Mesenchymal stem cell (in vitro differentiated cells and primary cell): Measurements from ENCODE around the gene XRN1.
A peak's percentile ranks its signal among the peaks of the same experiment; 100 is the strongest.
"Not testable (repeated sequence)": the region's sequence is repeated elsewhere in the genome, so short reads cannot be mapped to it uniquely, and the experiment has no call there.

Source experiments
- DNase-seq: peaks from one replicate; pipeline ENCODE4 v3.0.0-alpha.2; 2013
- H2AFZ ChIP-seq: one replicate; pipeline ENCODE4 v1.6.1; 2013; ENCODE audit warnings: low read depth, mild to moderate bottlenecking, control low read depth, inconsistent platforms, low read length, moderate library complexity
- H2AK5ac ChIP-seq: 2 replicates; pipeline ENCODE4 v1.6.1; 2013; ENCODE audit warnings: low read length, moderate library complexity, mild to moderate bottlenecking, inconsistent platforms; ENCODE audit not compliant: severe bottlenecking
- H2BK120ac ChIP-seq: one replicate; pipeline ENCODE4 v1.6.1; 2013; ENCODE audit warnings: low read depth, mild to moderate bottlenecking, inconsistent platforms, low read length, moderate library complexity
- H2BK12ac ChIP-seq, 2 experiments: one replicate each; pipeline ENCODE4 v1.6.1; 2013; ENCODE audit warnings: inconsistent platforms in 2 of 2, low read length in 2 of 2, mild to moderate bottlenecking in 2 of 2, moderate library complexity in 2 of 2, control low read depth in 1 of 2
- H2BK15ac ChIP-seq: one replicate; pipeline ENCODE4 v1.6.1; 2013; ENCODE audit warnings: mild to moderate bottlenecking, low read depth, inconsistent platforms; ENCODE audit not compliant: poor library complexity, severe bottlenecking
- H2BK5ac ChIP-seq: 2 replicates; pipeline ENCODE4 v1.6.1; 2013; ENCODE audit warnings: low read depth, mild to moderate bottlenecking, low read length, control low read depth, inconsistent platforms; ENCODE audit not compliant: poor library complexity, severe bottlenecking
- H3K14ac ChIP-seq, 2 experiments: one replicate each; pipeline ENCODE4 v1.6.1; 2013; ENCODE audit warnings: inconsistent platforms in 2 of 2, low read length in 2 of 2, control low read depth in 1 of 2, mild to moderate bottlenecking in 1 of 2, moderate library complexity in 1 of 2
- H3K18ac ChIP-seq, 2 experiments: one replicate each; pipeline ENCODE4 v1.6.1; 2013; ENCODE audit warnings: inconsistent platforms in 2 of 2, low read length in 2 of 2, control low read depth in 1 of 2, low read depth in 1 of 2, mild to moderate bottlenecking in 1 of 2
- H3K23ac ChIP-seq, 2 experiments: one replicate each; pipeline ENCODE4 v1.6.1; 2013; ENCODE audit warnings: inconsistent platforms in 2 of 2, low read length in 2 of 2, mild to moderate bottlenecking in 2 of 2, moderate library complexity in 2 of 2, control low read depth in 1 of 2
- H3K27ac ChIP-seq: 2 replicates; pipeline ENCODE4 v1.5.1; 2013; ENCODE audit warnings: mild to moderate bottlenecking, moderate library complexity, low read length, control low read depth, inconsistent platforms; ENCODE audit not compliant: poor library complexity, severe bottlenecking
- H3K27me3 ChIP-seq, 2 experiments: 2 replicates each; pipeline versions ENCODE4 v1.6.1 to v1.7.0; 2013; ENCODE audit warnings: low read length in 2 of 2, mild to moderate bottlenecking in 2 of 2, moderate library complexity in 2 of 2, control low read depth in 1 of 2, inconsistent platforms in 1 of 2; ENCODE audit not compliant: control insufficient read depth in 1 of 2, insufficient read depth in 1 of 2
- H3K36me3 ChIP-seq, 2 experiments: 2 replicates each; pipeline versions ENCODE4 v1.6.1 to v1.7.0; 2013; ENCODE audit warnings: low read length in 2 of 2, control low read depth in 1 of 2, inconsistent platforms in 1 of 2, low read depth in 1 of 2, mild to moderate bottlenecking in 1 of 2; ENCODE audit not compliant: insufficient read depth in 2 of 2, control insufficient read depth in 1 of 2
- H3K4ac ChIP-seq, 2 experiments: one replicate each; pipeline ENCODE4 v1.6.1; 2013; ENCODE audit warnings: inconsistent platforms in 2 of 2, low read length in 2 of 2, mild to moderate bottlenecking in 2 of 2, moderate library complexity in 2 of 2, control low read depth in 1 of 2, low read depth in 1 of 2
- H3K4me1 ChIP-seq: 2 replicates; pipeline ENCODE4 v1.6.1; 2013; ENCODE audit warnings: low read depth, low read length, control low read depth; ENCODE audit not compliant: control insufficient read depth, insufficient read depth
- H3K4me2 ChIP-seq: 2 replicates; pipeline ENCODE4 v1.6.1; 2013; ENCODE audit warnings: low read length, mild to moderate bottlenecking, inconsistent platforms; ENCODE audit not compliant: poor library complexity, severe bottlenecking
- H3K4me3 ChIP-seq, 2 experiments: 2 replicates each; pipeline versions ENCODE4 v1.5.1 to v1.7.0; 2013; ENCODE audit warnings: low read length in 2 of 2, mild to moderate bottlenecking in 2 of 2, control low read depth in 1 of 2, low read depth in 1 of 2; ENCODE audit not compliant: insufficient read depth in 1 of 2
- H3K79me1 ChIP-seq: replicated peaks from 2 replicates; pipeline ENCODE4 v1.6.1; 2013; ENCODE audit warnings: mild to moderate bottlenecking, control low read depth, low read length, inconsistent platforms; ENCODE audit not compliant: poor library complexity, severe bottlenecking
- H3K9ac ChIP-seq: 2 replicates; pipeline ENCODE4 v1.7.0; 2013; ENCODE audit warnings: mild to moderate bottlenecking, low read length, moderate library complexity
- H3K9me3 ChIP-seq: 2 replicates; pipeline ENCODE4 v1.7.0; 2013; ENCODE audit warnings: mild to moderate bottlenecking, low read length; ENCODE audit not compliant: control insufficient read depth
- H4K8ac ChIP-seq: one replicate; pipeline ENCODE4 v1.6.1; 2013; ENCODE audit warnings: inconsistent platforms, mild to moderate bottlenecking, low read length, moderate library complexity
- H4K91ac ChIP-seq: one replicate; pipeline ENCODE4 v1.6.1; 2013; ENCODE audit warnings: mild to moderate bottlenecking, low read length, inconsistent platforms
- WGBS: methylation state at CpG from one replicate; pipeline ENCODE4 v1.1.7; 2013; ENCODE audit warnings: mixed read lengths; 5-methylcytosine and 5-hydroxymethylcytosine counted together

Gene XRN1

GRCh38 chr3:142353571-142353970 is 94.3 kb downstream of the XRN1 start:
- no peak overlapping the region for H2BK5ac ChIP-seq
- H3K23ac ChIP-seq, result no peak overlapping the region
- WGBS, result 45% methylated on average over 3 of the region's 3 CpGs
- no peak overlapping the region for H3K4me3 ChIP-seq
- no peaks in the 10 kb centered on the region for H3K27me3 ChIP-seq
- no peak overlapping the region for H3K18ac ChIP-seq
- H3K9me3 ChIP-seq, result peaks cover 4% of the 10 kb centered on the region
- DNase-seq, result peak; percentile 12
- H2BK12ac ChIP-seq, result no peak overlapping the region
- no peak overlapping the region for H3K4ac ChIP-seq
- no peak overlapping the region for H3K14ac ChIP-seq
- H3K4me1 ChIP-seq, result no peaks in the 10 kb centered on the region
- H2BK15ac ChIP-seq, result no peak overlapping the region
- no peak overlapping the region for H4K8ac ChIP-seq
- no peak overlapping the region for H3K4me2 ChIP-seq
- H3K27ac ChIP-seq, result no peak overlapping the region
- H3K9ac ChIP-seq, result no peak overlapping the region
- H2AFZ ChIP-seq, result no peak overlapping the region
- H3K79me1 ChIP-seq, result peaks cover 1% of the 10 kb centered on the region
- peaks cover 19 to 96% of the 10 kb centered on the region in 2 experiments for H3K36me3 ChIP-seq
- H2AK5ac ChIP-seq, result no peak overlapping the region
- no peak overlapping the region for H2BK120ac ChIP-seq
- no peak overlapping the region for H4K91ac ChIP-seq

GRCh38 chr3:142352698-142353097 is 95.1 kb downstream of the XRN1 start:
- H3K4me1 ChIP-seq, H2AFZ ChIP-seq, H2BK5ac ChIP-seq, H2BK12ac ChIP-seq, H4K91ac ChIP-seq, H3K14ac ChIP-seq, H3K79me1 ChIP-seq, H3K4ac ChIP-seq, H2BK15ac ChIP-seq, H3K9me3 ChIP-seq, H3K18ac ChIP-seq, H2BK120ac ChIP-seq, H2AK5ac ChIP-seq, H3K4me2 ChIP-seq, H4K8ac ChIP-seq, H3K27ac ChIP-seq, H3K9ac ChIP-seq, H3K4me3 ChIP-seq, H3K27me3 ChIP-seq, DNase-seq: not testable (repeated sequence)
- H3K23ac ChIP-seq, result peak overlapping the region in 1 of 2 experiments; percentile 14
- H3K36me3 ChIP-seq, result peaks cover 18 to 94% of the 10 kb centered on the region in 2 experiments
- WGBS, result 100% methylated on average over 1 of the region's 3 CpGs

GRCh38 chr3:142348460-142348859 is 99.4 kb downstream of the XRN1 start:
- H3K27me3 ChIP-seq, result no peaks in the 10 kb centered on the region
- no peak overlapping the region for H4K91ac ChIP-seq
- no peak overlapping the region for H3K27ac ChIP-seq
- no peak overlapping the region for H2AFZ ChIP-seq
- H2BK120ac ChIP-seq, result no peak overlapping the region
- no peak for DNase-seq
- no peaks in the 10 kb centered on the region for H3K9me3 ChIP-seq
- H2BK15ac ChIP-seq, result no peak overlapping the region
- H2BK12ac ChIP-seq, result no peak overlapping the region
- no CpG with 5 or more reads among the region's 1 CpG for WGBS
- H2BK5ac ChIP-seq, result no peak overlapping the region
- H3K36me3 ChIP-seq, result peaks cover 5 to 81% of the 10 kb centered on the region in 2 experiments
- no peak overlapping the region for H4K8ac ChIP-seq
- H3K79me1 ChIP-seq, result peaks cover 2% of the 10 kb centered on the region
- no peak overlapping the region for H3K14ac ChIP-seq
- no peak overlapping the region for H3K4me2 ChIP-seq
- H3K18ac ChIP-seq, result no peak overlapping the region
- peaks cover 2% of the 10 kb centered on the region for H3K4me1 ChIP-seq
- H3K4ac ChIP-seq, result no peak overlapping the region
- H2AK5ac ChIP-seq, result no peak overlapping the region
- no peak overlapping the region for H3K23ac ChIP-seq
- H3K9ac ChIP-seq, result no peak overlapping the region
- H3K4me3 ChIP-seq, result no peak overlapping the region

- Histone ChIP-seq H3K36me3 (peaks cover 7 to 72% of the 10 kb centered on the region in 2 experiments), H3K4me1 (no peaks in the 10 kb centered on the region), H3K4ac (no peak overlapping the region), H3K18ac (no peak overlapping the region), H2BK120ac (no peak overlapping the region), H2BK12ac (no peak overlapping the region), H4K91ac (no peak overlapping the region), H2AK5ac (no peak overlapping the region), H3K9ac (no peak overlapping the region), H3K9me3 (peaks cover 24% of the 10 kb centered on the region), H2BK5ac (no peak overlapping the region), H3K27me3 (no peaks in the 10 kb centered on the region), H3K79me1 (peaks cover 10% of the 10 kb centered on the region), H3K4me3 (no peak overlapping the region), H4K8ac (no peak overlapping the region), H3K23ac (no peak overlapping the region), H3K4me2 (no peak overlapping the region), H2BK15ac (no peak overlapping the region), H3K14ac (no peak overlapping the region), H3K27ac (no peak overlapping the region), H2AFZ (no peak overlapping the region)
- no peak for DNase-seq
- WGBS, result 80% methylated on average over 3 of the region's 3 CpGs
These were observed 109.8 kb downstream of the XRN1 start for GRCh38 chr3:142337994-142338393.
